GM18519 (cell line): ENCODE data around the gene ZC3H4.
"Not testable (repeated sequence)": the region's sequence is repeated elsewhere in the genome, so short reads cannot be mapped to it uniquely, and the experiment has no call there.

ENCODE experiments used
- ATAC-seq: cut with Tn5 transposase; IDR thresholded peaks from one replicate; pipeline ENCODE4 v1.9.1; 2021; ENCODE audit warnings: mild to moderate bottlenecking, moderate library complexity; ENCODE audit not compliant: unreplicated experiment, low FRiP score

The ZC3H4 gene

GRCh38 chr19:47112997-47113849 lies at the start of gene ZC3H4:
Gene ZC3H4 (minus strand): TSS chr19:47113776. CDS start chr19:47112584, 1,192 bp downstream.
- peak; percentile 71 for ATAC-seq

- ATAC-seq = no peak
These were observed 48.4 kb upstream of the ZC3H4 start for GRCh38 chr19:47161876-47162489.

GRCh38 chr19:47158879-47159503 lies 45.4 kb upstream of the ZC3H4 start:
- ATAC-seq = no peak

- no peak for ATAC-seq
These were observed 44.8 kb upstream of the ZC3H4 start for GRCh38 chr19:47158367-47158791.

- ATAC-seq = no peak
These were observed 44.1 kb upstream of the ZC3H4 start for GRCh38 chr19:47157431-47158321.

GRCh38 chr19:47156861-47157430 lies 43.4 kb upstream of the ZC3H4 start:
- ATAC-seq = no peak

GRCh38 chr19:47155148-47155547 lies 41.6 kb upstream of the ZC3H4 start:
- ATAC-seq = no peak

GRCh38 chr19:47153266-47153665 lies 39.7 kb upstream of the ZC3H4 start:
- no peak for ATAC-seq

GRCh38 chr19:47152632-47153031 lies 39.1 kb upstream of the ZC3H4 start:
- no peak for ATAC-seq

- no peak for ATAC-seq
These were observed 38.6 kb upstream of the ZC3H4 start for GRCh38 chr19:47152205-47152604.

GRCh38 chr19:47151627-47152026 lies 38.1 kb upstream of the ZC3H4 start:
- no peak for ATAC-seq

GRCh38 chr19:47146920-47147319 lies 33.3 kb upstream of the ZC3H4 start:
- ATAC-seq = no peak

- ATAC-seq = no peak
These were observed 32.3 kb upstream of the ZC3H4 start for GRCh38 chr19:47145639-47146486.

- ATAC-seq = no peak
These were observed 31.1 kb upstream of the ZC3H4 start for GRCh38 chr19:47144630-47145029.

- no peak for ATAC-seq
These were observed 29.9 kb upstream of the ZC3H4 start for GRCh38 chr19:47143322-47144073.

- no peak for ATAC-seq
These were observed 29.2 kb upstream of the ZC3H4 start for GRCh38 chr19:47142779-47143178.

GRCh38 chr19:47141695-47142094 lies 28.1 kb upstream of the ZC3H4 start:
- no peak for ATAC-seq

- ATAC-seq = not testable (repeated sequence)
These were observed 27.7 kb upstream of the ZC3H4 start for GRCh38 chr19:47141252-47141651.

GRCh38 chr19:47135156-47135555 lies 21.6 kb upstream of the ZC3H4 start:
- no peak for ATAC-seq
